Panc1 (cell line): ENCODE results near the gene FTO. TPM values are rescaled to one million over a fixed set of nuclear protein-coding genes. Genes with fewer than 3 reads are reported as not detected.

ENCODE experiments used
- ATAC-seq: fragments of 200-7000 bp; cut with Tn5 transposase; 2 replicates; pipeline ENCODE4 v1.9.1; 2020; ENCODE audit warnings: mild to moderate bottlenecking, moderate library complexity
- BruUV-seq: library from RNA; stranded (reverse); fragments of 400-500 nt; replicated peaks from 2 replicates; lab custom pipeline; 2021; lab: Mats Ljungman, UMichigan
- CTCF ChIA-PET: fragments of 300-600 bp; sonication (Branson Sonifier 250); formaldehyde crosslinking; loops from one replicate; lab custom pipeline; 2022; ENCODE audit warnings: antibody characterized with exemption; lab: Charles Lee
- POLR2A ChIA-PET: fragments of 300-600 bp; sonication (Branson Sonifier 250); formaldehyde crosslinking; loops from one replicate; lab custom pipeline; 2022; ENCODE audit warnings: antibody characterized with exemption; lab: Charles Lee
- DNase-seq: peaks from one replicate; pipeline ENCODE4 v3.0.0-alpha.2; 2010; ENCODE audit warnings: low read depth, low spot score
- H3K27ac ChIP-seq: 2 replicates; pipeline ENCODE4 v1.5.1; 2011; ENCODE audit warnings: mild to moderate bottlenecking, low read length, inconsistent platforms
- H3K27me3 ChIP-seq: fragments of 200-500 bp; sonication (Bioruptor generic); 2 replicates; pipeline ENCODE4 v1.6.0; 2014; ENCODE audit warnings: low read length, inconsistent platforms; ENCODE audit not compliant: control insufficient read depth, insufficient read depth
- H3K36me3 ChIP-seq: fragments of 200-500 bp; sonication (Bioruptor generic); 2 replicates; pipeline ENCODE4 v1.5.1; 2014; ENCODE audit warnings: inconsistent platforms, mild to moderate bottlenecking, low read length, moderate library complexity; ENCODE audit not compliant: control insufficient read depth, insufficient read depth
- H3K4me1 ChIP-seq: 2 replicates; pipeline ENCODE4 v1.5.1; 2011; ENCODE audit warnings: inconsistent platforms, mild to moderate bottlenecking, low read length, moderate library complexity; ENCODE audit not compliant: control insufficient read depth, insufficient read depth
- H3K4me3 ChIP-seq, 2 experiments: 2 replicates each; pipeline ENCODE4 v1.5.1; 2011 to 2012; ENCODE audit warnings: low read depth in 2 of 2, low read length in 2 of 2, mild to moderate bottlenecking in 2 of 2, inconsistent platforms in 1 of 2, moderate library complexity in 1 of 2
- H3K9me3 ChIP-seq: fragments of 200-500 bp; sonication (Bioruptor generic); 2 replicates; pipeline ENCODE4 v1.5.1; 2014; ENCODE audit warnings: low read depth, mild to moderate bottlenecking, inconsistent platforms, low read length, moderate library complexity; ENCODE audit not compliant: control insufficient read depth, insufficient read depth
- POLR2AphosphoS5 ChIP-seq: IDR thresholded peaks from 2 replicates; pipeline ENCODE4 v1.6.1; 2012; ENCODE audit warnings: mild to moderate bottlenecking, low read depth, low read length, moderate library complexity
- SIN3A ChIP-seq: IDR thresholded peaks from 2 replicates; pipeline ENCODE4 v1.6.1; 2012; ENCODE audit warnings: low read depth, mild to moderate bottlenecking, low read length, moderate library complexity, borderline replicate concordance; ENCODE audit not compliant: insufficient read depth
- TCF7L2 ChIP-seq: IDR thresholded peaks from 2 replicates; pipeline ENCODE4 v1.6.1; 2011; ENCODE audit warnings: mild to moderate bottlenecking, low read depth, low read length, inconsistent platforms
- in situ Hi-C: cut with HindIII; loops from 2 replicates; pipeline ENCODE4 v1.10.0; 2016; ENCODE audit warnings: low sequenced_read_pairs, low pct_unique_long_range_greater_than_20kb
- intact Hi-C: fragments of 100-400 bp; cut with micrococcal nuclease; formaldehyde crosslinking; loops from one replicate; pipeline ENCODE4 v1.10.0; 2022; ENCODE audit not compliant: unreplicated experiment
- total RNA-seq: library from RNA; stranded (reverse); gene quantifications from one replicate; pipeline ENCODE4 v1.2.1, GENCODE V29; 2021; ENCODE audit not compliant: unreplicated experiment
- TF ChIP-seq, protein P1 (sequence below): fragments of 450-650 bp; IDR thresholded peaks from 2 replicates; pipeline ENCODE4 v1.5.1; 2017; ENCODE audit warnings: mild to moderate bottlenecking
- TF ChIP-seq, protein P2 (sequence below), 2 experiments: IDR thresholded peaks; 2 replicates each; pipeline ENCODE4 v1.6.1; 2011 to 2012; ENCODE audit warnings: low read depth in 2 of 2, control low read depth in 1 of 2, low read length in 1 of 2, mild to moderate bottlenecking in 1 of 2, moderate library complexity in 1 of 2; ENCODE audit not compliant: insufficient read depth in 1 of 2

FTO gene
- total RNA-seq, 1 experiment from 2014 or later = 38.2 TPM

GRCh38 chr16:53730693-53731092 lies 26.7 kb downstream of the FTO start:
- peaks cover 20% of the 10 kb centered on the region for H3K4me1 ChIP-seq
- CTCF ChIA-PET = no interaction called here
- POLR2A ChIA-PET = no interaction called here
- no peak overlapping the region for H3K27ac ChIP-seq
- in situ Hi-C loops (no loop called here), intact Hi-C loops (no loop called here)
- H3K36me3 ChIP-seq = no peaks in the 10 kb centered on the region
- H3K4me3 ChIP-seq = no peak overlapping the region
- no peak for ATAC-seq
- H3K9me3 ChIP-seq = no peaks in the 10 kb centered on the region
- H3K27me3 ChIP-seq = no peaks in the 10 kb centered on the region
- no peak for DNase-seq
- BruUV-seq = no TSS peak
- TF ChIP-seq POLR2AphosphoS5 (no peak), TCF7L2 (no peak), SIN3A (no peak)
- TF ChIP-seq, protein P1, sequence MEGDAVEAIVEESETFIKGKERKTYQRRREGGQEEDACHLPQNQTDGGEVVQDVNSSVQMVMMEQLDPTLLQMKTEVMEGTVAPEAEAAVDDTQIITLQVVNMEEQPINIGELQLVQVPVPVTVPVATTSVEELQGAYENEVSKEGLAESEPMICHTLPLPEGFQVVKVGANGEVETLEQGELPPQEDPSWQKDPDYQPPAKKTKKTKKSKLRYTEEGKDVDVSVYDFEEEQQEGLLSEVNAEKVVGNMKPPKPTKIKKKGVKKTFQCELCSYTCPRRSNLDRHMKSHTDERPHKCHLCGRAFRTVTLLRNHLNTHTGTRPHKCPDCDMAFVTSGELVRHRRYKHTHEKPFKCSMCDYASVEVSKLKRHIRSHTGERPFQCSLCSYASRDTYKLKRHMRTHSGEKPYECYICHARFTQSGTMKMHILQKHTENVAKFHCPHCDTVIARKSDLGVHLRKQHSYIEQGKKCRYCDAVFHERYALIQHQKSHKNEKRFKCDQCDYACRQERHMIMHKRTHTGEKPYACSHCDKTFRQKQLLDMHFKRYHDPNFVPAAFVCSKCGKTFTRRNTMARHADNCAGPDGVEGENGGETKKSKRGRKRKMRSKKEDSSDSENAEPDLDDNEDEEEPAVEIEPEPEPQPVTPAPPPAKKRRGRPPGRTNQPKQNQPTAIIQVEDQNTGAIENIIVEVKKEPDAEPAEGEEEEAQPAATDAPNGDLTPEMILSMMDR = no peak
- TF ChIP-seq, protein P2, sequence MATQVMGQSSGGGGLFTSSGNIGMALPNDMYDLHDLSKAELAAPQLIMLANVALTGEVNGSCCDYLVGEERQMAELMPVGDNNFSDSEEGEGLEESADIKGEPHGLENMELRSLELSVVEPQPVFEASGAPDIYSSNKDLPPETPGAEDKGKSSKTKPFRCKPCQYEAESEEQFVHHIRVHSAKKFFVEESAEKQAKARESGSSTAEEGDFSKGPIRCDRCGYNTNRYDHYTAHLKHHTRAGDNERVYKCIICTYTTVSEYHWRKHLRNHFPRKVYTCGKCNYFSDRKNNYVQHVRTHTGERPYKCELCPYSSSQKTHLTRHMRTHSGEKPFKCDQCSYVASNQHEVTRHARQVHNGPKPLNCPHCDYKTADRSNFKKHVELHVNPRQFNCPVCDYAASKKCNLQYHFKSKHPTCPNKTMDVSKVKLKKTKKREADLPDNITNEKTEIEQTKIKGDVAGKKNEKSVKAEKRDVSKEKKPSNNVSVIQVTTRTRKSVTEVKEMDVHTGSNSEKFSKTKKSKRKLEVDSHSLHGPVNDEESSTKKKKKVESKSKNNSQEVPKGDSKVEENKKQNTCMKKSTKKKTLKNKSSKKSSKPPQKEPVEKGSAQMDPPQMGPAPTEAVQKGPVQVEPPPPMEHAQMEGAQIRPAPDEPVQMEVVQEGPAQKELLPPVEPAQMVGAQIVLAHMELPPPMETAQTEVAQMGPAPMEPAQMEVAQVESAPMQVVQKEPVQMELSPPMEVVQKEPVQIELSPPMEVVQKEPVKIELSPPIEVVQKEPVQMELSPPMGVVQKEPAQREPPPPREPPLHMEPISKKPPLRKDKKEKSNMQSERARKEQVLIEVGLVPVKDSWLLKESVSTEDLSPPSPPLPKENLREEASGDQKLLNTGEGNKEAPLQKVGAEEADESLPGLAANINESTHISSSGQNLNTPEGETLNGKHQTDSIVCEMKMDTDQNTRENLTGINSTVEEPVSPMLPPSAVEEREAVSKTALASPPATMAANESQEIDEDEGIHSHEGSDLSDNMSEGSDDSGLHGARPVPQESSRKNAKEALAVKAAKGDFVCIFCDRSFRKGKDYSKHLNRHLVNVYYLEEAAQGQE (IDR thresholded peaks at IDR 0.05; ENCODE audit: insufficient read depth in 1 of 2, low read depth in 2 of 2, low read length in 1 of 2) = no peak

GRCh38 chr16:53732296-53732929 lies 28.5 kb downstream of the FTO start:
- Histone ChIP-seq H3K9me3 (no peaks in the 10 kb centered on the region), H3K27ac (peak overlapping the region; percentile 66), H3K4me3 (no peak overlapping the region), H3K4me1 (peaks cover 7% of the 10 kb centered on the region; the same call in 1 of the 2 replicates), H3K36me3 (no peaks in the 10 kb centered on the region), H3K27me3 (no peaks in the 10 kb centered on the region)
- ChIA-PET POLR2A (interaction anchor here (0.6 kb wide), 1 partner anchor 43 kb away, joined by 5 read pairs; no protein-coding TSS in a partner anchor), CTCF (no interaction called here)
- DNase-seq = no peak
- no TSS peak for BruUV-seq
- intact Hi-C loops = no loop called here
- TF ChIP-seq TCF7L2 (peak; percentile 86), SIN3A (no peak)
- in situ Hi-C loops = no loop called here
- ATAC-seq = peak; percentile 86

DNA sequence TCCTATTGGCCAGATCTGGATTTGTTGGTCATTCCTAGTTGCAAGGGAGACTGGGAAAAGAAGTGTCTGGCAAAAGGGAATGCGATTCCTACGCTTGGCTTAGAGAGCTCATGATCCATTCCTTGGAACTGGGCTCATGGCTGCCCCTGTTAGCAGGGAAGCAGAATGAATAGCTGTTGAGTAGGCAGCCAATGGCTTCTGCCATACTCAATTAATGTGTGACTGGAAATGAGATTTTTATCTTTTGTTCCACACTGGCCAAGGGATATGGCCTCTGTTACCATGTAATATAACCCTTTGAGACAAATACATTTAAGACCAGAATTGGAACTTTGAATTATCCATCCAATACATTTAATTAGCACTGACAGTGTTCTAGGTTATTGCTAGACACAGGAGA lies 31.0 kb downstream of the FTO start:
- DNase-seq (no peak), ATAC-seq (no peak)
- Histone ChIP-seq H3K9me3 (no peaks in the 10 kb centered on the region), H3K27me3 (no peaks in the 10 kb centered on the region), H3K36me3 (no peaks in the 10 kb centered on the region), H3K4me3 (no peak overlapping the region), H3K4me1 (peaks cover 2% of the 10 kb centered on the region; the same call in 1 of the 2 replicates), H3K27ac (peak overlapping the region; percentile 51; the same call in 1 of the 2 replicates)
- ChIA-PET CTCF (no interaction called here), POLR2A (no interaction called here)
- in situ Hi-C loops (no loop called here), intact Hi-C loops (no loop called here)
- TF ChIP-seq, protein P2 (IDR thresholded peaks at IDR 0.05; ENCODE audit: insufficient read depth in 1 of 2, low read depth in 2 of 2, low read length in 1 of 2) = no peak
- no peak for TF ChIP-seq POLR2AphosphoS5
- BruUV-seq = no TSS peak
